Inflammatory macrophage treated with lipopolysaccharide for 1 hour (primary cell): ENCODE results near the gene HNRNPUL1.
"Not testable (repeated sequence)": the region's sequence is repeated elsewhere in the genome, so short reads cannot be mapped to it uniquely, and the experiment has no call there.

Experiments used
- DNase-seq, 2 donors: peaks; one replicate each; pipeline ENCODE4 v3.0.0-alpha.2; 2020 to 2022

HNRNPUL1 gene

GRCh38 chr19:41263850-41264580, at the start of gene HNRNPUL1:
Gene HNRNPUL1 (plus strand): TSS chr19:41264372. CDS start chr19:41264504, 132 bp downstream.
- DNase-seq = peak; percentile 100

DNA sequence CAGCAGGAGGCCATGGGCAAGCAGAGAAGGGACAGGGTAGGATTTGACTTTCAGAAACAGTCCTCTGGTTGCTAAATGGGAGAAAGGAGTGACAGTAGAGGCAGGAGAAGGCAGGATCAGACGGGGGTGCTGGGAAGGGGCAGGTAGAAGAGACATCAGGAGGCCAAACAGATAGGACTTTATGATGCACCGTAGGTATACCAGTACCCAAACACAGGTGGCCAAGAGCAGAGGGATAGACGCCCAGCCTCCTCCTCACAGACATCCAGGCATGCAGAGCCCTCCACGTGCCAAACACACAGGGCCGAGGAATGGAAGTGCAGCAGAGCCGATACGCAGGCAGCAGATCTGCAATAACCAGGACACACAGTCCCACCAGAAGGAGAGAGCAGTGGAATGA, 46.4 kb upstream of the HNRNPUL1 start:
- no peak for DNase-seq

DNA sequence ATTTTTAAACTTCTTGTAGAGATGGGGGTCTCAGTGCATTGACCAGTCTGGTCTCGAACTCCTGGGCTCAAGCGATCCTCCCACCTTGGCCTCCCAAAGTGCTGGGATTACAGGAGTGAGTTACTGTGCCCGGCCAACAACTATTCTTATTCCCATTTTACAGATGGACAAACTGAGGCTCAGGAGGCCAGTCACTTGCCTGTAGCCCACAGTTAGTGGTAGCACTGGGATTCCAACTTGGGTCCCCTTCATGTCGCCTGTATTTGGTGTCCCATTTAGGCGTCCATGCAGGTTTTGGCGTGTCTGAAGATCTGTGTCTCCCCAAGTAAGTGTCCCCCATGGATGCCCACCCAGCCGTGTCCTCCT, 45.9 kb upstream of the HNRNPUL1 start:
- no peak for DNase-seq

GRCh38 chr19:41218615-41219507, 45.3 kb upstream of the HNRNPUL1 start, which contains the start of gene AXL:
Gene AXL (plus strand): TSS chr19:41219223. CDS start chr19:41219393, 170 bp downstream.
- DNase-seq = no peak

GRCh38 chr19:41219924-41220567, 44.1 kb upstream of the HNRNPUL1 start:
- no peak for DNase-seq

DNA sequence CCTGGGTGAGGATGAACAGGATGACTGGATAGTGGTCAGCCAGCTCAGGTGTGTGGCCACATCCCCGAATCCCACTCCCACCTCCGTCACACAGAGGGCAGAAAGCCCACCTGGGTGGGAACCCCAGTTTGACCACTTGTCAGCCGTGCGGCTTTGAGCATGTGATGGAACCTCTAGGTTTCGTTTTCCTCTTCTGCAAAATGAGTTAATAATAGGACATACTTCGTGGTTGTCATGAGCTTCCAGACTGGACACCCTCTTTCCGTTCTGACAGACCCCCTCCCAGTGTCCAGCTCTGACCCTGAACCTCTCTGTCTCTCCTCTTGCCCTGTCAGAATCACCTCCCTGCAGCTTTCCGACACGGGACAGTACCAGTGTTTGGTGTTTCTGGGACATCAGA, 43.4 kb upstream of the HNRNPUL1 start:
- DNase-seq = no peak

DNA sequence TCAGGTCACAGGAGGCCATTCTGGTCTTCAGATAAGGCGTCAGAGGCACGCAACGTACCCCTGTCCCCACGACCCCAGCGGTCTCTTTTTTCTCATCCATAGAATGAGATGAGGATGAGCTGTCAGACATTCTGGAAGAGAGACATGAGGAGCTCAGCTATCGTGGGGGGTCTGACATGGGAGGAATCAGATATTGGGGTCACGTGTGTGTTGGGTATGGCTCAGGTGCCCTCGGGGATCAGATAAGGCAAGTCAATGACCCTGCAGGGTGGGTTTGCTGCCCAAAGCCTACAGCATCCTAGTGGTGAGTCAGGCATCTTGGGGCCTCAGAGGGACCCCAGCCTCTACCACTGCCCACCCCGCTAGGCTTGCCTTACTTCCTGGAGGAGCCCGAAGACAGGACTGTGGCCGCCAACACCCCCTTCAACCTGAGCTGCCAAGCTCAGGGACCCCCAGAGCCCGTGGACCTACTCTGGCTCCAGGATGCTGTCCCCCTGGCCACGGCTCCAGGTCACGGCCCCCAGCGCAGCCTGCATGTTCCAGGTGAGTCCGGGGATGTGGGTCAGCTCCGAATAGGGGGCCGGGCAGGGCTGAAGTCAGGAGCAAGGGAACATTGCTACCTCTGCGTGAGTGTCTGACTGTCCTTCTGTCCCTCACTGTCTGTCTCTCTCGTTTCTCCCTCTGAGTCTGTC, 42.5 kb upstream of the HNRNPUL1 start:
- DNase-seq = no peak

GRCh38 chr19:41222240-41222639, 41.9 kb upstream of the HNRNPUL1 start:
- no peak for DNase-seq

GRCh38 chr19:41223431-41224234, 40.5 kb upstream of the HNRNPUL1 start:
- no peak for DNase-seq

- DNase-seq = no peak
These were observed 39.5 kb upstream of the HNRNPUL1 start for GRCh38 chr19:41224632-41225031.

- DNase-seq = peak; percentile 50 to 76
These were observed 38.7 kb upstream of the HNRNPUL1 start for GRCh38 chr19:41225238-41226052.

DNA sequence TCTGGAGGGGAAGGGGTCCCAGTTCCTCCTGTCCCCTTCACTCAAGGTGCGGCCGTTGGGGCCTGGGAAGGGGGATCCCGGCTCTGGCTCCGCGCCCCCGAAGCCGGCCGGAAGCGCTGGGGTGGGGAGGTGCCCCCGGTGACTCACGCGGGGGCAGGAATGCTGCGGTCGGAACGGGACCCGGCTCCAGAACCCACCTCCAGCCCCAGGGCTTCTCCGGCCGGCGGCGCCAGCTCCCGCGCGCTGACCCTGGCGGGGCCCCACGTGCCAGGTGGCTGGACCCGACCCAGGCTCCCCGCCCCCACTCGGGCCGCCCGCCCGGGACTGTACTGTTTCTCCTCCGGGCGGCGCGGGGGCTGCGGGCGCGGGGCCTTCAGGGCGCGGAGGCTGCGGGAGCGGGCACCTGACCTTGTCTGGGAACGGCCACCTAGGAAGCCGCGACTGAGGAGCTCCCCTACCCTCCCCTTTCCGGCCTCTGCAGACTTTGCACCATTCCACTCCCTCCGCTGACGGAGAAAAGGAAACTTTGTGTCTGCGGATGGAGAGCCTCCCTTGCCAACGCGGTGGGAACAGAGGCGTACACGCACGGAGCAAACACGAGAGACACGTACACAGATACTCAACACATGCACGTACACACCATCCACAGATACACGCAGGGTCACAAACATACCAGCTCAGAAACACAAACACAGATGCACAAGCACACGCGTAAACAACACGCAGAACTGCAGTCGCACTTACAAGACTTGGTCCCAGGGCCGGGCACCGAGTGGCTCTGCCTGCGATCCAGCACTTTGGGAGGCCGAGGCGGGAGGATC, 37.9 kb upstream of the HNRNPUL1 start:
- DNase-seq = no peak

DNA sequence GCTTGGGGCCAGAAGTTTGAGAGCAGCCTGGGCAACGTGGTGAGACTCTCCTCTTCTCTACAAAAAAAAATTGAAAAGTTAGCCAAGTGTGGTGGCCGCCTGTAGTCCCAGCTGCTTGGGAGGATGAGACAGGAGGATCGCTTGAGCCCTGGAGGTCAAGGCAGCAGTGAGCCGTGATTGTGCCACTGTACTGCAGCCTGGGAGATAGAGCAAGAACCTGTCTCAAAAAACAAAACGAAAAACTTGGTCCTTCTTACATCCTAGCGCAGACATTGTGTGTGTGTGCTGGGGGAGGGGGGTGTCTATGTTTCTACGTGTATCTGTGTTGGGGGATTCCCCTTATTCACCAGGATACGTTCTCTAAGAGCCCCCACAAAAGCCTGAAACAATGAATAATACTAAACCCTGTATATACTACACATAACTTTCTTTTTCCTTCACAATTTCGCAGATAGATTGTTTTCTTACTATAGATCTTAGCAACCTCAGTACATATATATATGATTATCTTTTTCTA, 37.2 kb upstream of the HNRNPUL1 start:
- no peak for DNase-seq

DNA sequence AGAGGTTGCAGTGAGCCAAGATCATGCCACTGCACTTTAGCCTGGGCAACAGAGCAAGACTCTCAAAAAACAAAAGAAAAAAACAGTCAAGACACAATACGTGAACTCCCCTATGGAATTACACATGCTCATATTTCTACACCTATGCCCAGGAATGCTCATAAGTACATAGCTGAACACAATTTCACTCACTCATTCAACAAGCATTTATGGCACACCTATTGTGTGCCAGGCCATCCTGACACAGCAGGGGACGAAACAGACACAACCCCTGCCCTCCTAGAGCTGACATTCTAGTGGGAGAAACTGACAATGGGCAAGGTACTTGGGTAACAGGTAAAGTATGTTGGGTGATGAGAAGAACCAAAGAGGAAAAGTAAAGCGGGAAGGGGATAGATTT, 35.7 kb upstream of the HNRNPUL1 start:
- DNase-seq = no peak

DNA sequence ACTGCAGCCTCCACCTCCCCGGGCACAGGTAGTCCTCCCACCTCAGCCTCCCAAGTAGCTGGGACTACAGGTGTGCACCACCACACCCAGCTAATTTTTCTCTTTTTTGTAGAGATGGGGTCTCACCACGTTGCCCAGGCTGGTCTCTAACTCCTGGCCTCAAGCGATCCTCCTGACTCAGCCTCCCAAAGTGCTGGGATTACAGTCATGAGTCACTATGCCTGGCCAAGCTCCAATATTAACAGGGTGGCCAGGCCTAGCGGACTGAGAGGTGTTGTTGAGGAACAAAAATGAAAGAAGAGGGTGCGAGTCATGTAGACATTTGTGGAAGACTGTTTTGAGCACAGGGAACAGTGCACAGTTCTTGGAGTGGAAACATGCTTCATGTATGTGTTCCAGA, 34.8 kb upstream of the HNRNPUL1 start:
- DNase-seq = not testable (repeated sequence)

- no peak for DNase-seq
These were observed 33.9 kb upstream of the HNRNPUL1 start for GRCh38 chr19:41230067-41230857.

GRCh38 chr19:41232686-41233085, 31.5 kb upstream of the HNRNPUL1 start:
- DNase-seq = no peak

DNA sequence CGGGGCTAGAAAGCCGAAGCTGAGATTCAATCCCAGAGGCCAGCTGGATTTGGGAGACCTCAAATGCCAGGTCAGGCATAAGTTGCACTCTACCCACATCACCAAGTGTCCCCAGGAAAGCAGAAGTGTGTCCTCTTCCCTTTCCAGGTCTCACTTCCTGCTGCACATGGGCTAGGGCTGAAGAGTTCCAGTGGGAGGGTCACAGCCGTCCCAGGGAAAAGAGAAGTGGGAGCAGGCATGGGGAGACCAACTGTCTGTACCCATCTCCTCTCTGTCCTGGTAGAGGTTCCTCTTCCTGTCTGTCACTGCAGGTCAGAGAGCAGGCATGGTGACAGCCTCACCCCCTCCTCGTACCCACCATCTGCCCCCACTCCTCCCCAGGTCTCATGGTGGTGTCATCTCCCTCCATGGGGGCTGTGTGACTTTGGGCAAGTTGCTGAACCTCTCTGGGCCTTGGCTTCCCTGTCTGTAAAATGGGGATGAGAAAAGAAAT, 30.4 kb upstream of the HNRNPUL1 start:
- peak; percentile 76 to 93 for DNase-seq
